SW 1271 (cell line): ENCODE results near the gene ACRV1.
"Not testable (repeated sequence)": the region's sequence is repeated elsewhere in the genome, so short reads cannot be mapped to it uniquely, and the experiment has no call there.

Source experiments
- DNase-seq, 2 experiments: peaks; one replicate each; lab custom pipeline; 2025; lab: John Stamatoyannopoulos, UW

Gene ACRV1, protein sequence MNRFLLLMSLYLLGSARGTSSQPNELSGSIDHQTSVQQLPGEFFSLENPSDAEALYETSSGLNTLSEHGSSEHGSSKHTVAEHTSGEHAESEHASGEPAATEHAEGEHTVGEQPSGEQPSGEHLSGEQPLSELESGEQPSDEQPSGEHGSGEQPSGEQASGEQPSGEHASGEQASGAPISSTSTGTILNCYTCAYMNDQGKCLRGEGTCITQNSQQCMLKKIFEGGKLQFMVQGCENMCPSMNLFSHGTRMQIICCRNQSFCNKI

GRCh38 chr11:125680747-125681146 is at the start of gene ACRV1:
Gene ACRV1, minus strand, starts transcription at chr11:125680847. Its CDS starts 67 bp downstream, at chr11:125680780.
- no peak for DNase-seq

DNA sequence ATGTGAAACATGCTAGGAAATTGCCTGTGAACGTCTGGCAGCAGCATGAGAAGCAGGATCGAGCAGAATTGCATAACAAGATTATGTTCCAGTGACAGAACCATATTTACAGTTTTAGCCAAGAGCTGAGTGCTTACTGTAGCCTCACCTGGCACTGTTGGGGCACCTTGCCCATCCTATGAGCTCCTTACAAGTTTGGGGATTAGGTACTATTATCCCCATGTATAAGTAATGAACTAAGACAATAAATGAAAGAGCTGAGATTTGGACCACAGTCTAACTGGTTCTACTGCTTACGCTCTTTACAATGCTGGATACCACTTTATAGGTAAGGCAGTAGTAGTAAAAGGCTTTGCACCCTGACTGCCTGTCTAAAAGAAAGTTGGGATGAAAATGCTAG is 48.3 kb upstream of the ACRV1 start:
- no peak for DNase-seq

- peak in 1 of 2 experiments; percentile 3 for DNase-seq
These were observed 43.5 kb upstream of the ACRV1 start for GRCh38 chr11:125724125-125724524.

- no peak for DNase-seq
These were observed 40.1 kb upstream of the ACRV1 start for GRCh38 chr11:125720781-125721180.

- not testable (repeated sequence) for DNase-seq
These were observed 24.0 kb upstream of the ACRV1 start for GRCh38 chr11:125704686-125705085.

DNA sequence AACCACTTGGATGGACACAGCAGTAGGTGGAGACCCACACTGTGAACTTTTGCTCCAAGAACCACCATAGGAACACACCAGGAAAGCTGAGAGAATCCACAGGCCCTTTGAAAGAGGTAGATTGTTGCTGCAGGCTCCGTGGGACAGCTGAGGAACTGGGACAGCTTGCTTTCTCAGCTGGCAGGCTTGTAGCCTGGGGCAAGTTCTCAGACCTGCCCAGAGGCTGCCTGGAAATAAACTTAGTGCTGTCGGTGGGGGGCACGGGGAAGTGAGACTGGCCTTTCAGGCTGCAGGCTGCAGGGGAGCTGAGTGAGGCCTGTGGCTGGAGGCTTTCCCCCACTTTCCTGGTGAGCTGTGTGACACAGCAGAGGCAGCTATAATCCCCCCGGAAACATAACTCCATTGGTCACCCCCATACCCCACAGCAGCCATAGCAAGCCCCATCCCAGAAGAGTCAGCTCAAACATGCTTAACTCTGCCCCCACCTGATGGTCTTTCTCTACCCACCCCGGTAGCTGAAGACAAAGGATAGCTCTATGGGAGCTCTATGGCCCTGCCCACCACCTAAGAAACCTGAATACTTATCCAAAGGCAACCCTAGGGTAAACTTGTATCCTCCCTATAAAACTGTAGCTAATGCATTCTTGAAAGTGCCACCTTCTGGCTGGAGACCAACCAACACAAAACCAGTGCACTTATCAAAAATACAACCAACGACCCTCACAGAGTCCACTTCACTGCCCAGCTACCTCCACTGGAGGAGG is 21.4 kb upstream of the ACRV1 start:
- DNase-seq: no peak

GRCh38 chr11:125701018-125701610 is 20.5 kb upstream of the ACRV1 start:
- no peak for DNase-seq

DNA sequence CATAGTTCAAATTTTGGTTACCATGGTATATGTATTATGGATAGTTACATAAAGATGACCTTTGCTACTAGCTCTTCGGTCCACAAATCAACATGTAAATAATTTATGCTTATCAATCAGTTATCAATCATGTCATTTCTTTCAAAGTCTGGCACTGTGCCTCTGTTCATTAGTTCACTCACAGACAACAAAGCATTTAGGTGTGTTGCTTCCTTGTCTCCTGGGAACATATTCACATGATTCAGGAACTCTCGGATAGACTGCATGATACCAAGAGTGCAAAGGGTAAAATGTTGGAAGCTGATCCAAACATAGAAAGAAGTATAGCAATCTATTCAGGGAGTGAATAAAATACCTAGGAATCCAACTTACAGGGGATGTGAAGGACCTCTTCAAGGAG is 14.3 kb upstream of the ACRV1 start:
- DNase-seq: no peak

DNA sequence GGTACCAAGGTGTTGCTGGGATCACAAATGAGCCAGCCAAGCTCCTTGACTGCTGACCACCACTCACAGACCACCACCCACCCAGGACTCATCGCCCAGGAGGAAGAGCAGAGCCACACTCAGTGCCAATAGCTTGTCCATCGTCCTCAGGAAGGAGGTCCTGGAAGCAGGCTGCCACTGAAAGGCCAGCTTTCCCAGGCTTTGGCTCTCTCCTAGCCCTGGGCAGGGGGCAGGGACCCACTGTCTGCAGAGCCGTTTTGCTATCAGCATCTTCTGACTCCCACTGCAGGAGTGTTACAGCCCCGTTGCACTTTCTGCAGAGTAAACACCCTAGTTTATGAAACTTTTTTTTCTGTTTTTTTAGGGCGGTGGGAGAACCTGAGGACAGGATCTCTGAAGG is 12.2 kb upstream of the ACRV1 start:
- DNase-seq: no peak

DNA sequence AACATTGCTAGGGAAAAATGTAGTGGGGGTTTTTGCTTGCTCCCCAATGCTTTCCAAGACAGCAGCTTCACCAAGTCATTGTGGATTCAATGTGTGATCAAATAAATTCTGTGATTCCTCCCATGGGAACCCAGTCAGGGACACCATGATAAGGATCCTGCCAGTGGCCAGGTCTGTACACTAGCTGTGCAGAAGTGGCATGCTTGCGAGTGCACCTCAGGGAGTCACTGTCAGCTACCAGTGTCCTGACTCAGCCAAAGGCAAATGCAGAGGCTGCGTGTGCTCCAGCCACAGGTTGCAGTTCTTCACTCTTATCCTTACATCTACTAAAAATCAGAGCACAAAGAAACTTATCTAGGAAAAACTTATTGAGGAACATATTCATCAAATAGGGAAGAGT is 9.4 kb upstream of the ACRV1 start:
- no peak for DNase-seq

- DNase-seq: no peak
These were observed 8.7 kb upstream of the ACRV1 start for GRCh38 chr11:125689274-125689859.

- no peak for DNase-seq
These were observed 8.0 kb upstream of the ACRV1 start for GRCh38 chr11:125688632-125689031.

- DNase-seq: no peak
These were observed 7.4 kb upstream of the ACRV1 start for GRCh38 chr11:125688066-125688465.

DNA sequence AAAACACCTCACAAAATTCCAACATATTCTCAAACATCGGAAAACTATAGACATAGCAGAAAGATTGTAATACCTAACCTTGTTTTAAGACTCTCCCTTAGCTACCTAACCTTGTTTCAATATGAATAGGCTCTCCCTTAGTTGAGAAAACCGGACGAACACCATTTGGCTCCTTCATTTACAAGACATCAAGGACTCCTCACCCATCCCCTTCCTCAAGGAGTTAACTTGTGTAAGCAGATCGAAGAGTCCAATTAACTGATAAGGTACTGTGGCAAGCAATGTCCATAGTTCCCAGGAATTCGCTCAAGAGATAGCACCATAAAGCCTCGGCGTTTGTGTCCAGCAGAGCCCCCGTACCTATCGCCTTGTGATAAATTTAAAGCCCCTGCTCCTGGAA is 4.6 kb upstream of the ACRV1 start:
- DNase-seq: no peak

DNA sequence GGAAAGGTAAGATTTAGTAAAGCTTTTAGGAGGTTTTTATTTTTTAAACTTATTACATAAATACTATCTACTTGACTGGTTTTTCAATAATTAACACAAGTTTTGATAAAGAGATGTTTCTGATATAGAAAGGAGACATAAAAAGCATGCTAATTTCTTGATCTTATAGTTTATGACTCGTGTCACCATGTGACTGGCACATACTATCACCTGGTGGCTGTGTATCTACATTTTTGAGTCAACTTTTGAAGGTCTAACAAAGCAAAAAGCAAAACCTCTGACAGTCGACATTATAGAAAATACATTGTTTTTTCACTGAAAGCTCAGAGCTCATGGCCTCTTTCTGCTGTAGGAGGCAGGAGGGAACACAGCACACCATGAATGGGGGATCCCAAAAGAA is 810 bp downstream of the ACRV1 start:
- DNase-seq: no peak

DNA sequence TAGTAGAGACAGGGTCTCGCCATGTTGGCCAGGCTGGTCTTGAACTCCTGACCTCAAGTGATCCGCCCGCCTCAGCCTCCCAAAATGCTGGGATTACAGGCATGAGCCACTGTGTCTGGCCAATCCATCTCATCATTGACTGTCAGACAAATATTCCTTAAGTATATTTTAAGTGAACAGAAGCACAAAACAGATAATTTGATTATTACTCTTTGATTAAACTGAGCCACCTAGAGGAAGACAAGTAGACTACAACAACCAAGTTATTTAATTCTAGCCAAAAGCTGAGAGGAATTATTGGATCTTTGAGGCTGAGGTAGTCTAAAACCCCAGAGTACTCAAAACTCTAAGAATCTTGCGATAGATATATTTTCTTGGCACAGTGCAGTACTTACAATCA is 1.2 kb downstream of the ACRV1 start:
- DNase-seq: peak in 1 of 2 experiments; percentile 29

DNA sequence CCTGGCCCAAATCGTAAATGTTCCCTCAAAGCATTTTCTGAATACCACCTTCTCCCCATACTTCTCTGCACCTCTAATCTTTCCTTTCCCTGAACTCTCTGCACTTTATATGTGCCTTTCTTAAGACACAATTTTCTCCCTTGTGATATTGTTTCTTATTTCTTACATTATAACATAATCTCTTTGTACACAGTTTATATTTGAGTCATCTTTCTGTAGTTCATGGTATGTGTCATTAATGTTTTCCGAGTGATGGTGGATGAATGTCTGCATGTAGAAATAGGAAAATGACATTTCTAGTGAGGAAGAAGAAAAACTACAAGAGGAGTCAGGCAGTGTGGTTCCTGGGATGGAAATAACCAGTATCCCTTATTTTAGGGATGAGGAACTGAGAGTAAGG is 5.5 kb downstream of the ACRV1 start:
- DNase-seq: no peak

DNA sequence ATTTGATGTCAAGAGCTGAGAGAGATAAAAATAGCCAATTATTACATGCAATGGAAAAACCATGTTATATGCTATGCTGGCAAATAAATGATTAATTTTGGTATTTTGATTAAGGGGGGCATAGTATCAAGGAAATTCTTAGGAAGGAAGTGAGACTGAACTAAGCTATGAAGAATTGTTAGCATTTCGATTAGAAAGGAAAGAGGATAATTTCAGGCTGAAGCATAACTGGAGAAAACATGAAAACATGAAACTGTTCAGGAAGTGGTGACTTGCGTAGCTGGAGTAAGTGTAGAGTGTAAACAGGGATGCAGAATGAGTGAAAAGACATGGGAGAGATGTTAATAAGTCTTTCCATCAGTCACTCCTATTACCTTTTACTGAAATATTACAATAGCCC is 6.4 kb downstream of the ACRV1 start:
- DNase-seq: no peak

- no peak for DNase-seq
These were observed 9.1 kb downstream of the ACRV1 start for GRCh38 chr11:125671561-125671960.

- no peak for DNase-seq
These were observed 10.5 kb downstream of the ACRV1 start for GRCh38 chr11:125670172-125670571.

- no peak for DNase-seq
These were observed 13.5 kb downstream of the ACRV1 start for GRCh38 chr11:125667151-125667550.

DNA sequence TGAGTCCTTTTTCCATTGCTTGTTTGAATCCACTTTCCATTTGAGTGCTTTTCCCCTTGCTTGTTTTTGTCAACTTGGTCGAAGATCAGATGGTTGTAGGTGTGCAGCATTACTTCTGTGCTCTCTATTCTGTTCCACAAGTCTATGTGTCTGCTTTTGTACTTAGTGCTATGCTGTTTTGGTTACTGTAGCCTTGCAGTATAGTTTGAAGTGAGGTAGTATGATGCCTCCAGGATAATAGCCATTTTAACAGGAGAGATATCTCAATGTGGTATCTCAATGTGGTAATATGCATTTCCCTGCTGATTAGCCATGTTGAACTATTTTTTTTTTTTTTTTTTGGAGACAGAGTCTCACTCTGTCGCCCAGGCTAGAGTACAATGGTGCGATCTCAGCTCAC is 16.7 kb downstream of the ACRV1 start:
- no peak for DNase-seq

DNA sequence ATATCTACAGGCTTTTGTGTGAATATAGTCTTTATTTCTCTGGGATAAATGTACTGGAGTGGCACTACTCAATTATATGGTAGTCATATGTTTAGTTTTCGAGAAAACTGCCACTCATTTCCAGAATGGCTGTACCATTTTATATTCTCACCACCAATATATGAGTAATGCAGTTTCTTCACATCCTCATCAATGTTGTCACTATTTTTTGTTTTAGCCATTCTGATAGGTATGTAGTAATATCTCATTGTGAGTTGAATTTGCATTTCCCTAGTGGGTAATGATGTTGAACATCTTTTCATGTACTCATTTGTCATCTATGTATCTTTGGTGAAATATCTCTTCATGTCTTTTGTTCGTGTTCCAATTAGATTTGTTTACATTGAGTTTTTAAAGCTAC is 18.0 kb downstream of the ACRV1 start:
- no peak for DNase-seq
